Calu3 (cell line): Measurements from ENCODE around the gene SLC35F6. TPM values are rescaled to one million over a fixed set of nuclear protein-coding genes. Genes with fewer than 3 reads are reported as not detected.
A peak's percentile ranks its signal among the peaks of the same experiment; 100 is the strongest.
"Not testable (repeated sequence)": the region's sequence is repeated elsewhere in the genome, so short reads cannot be mapped to it uniquely, and the experiment has no call there.

ENCODE experiments used
- BruUV-seq: library from RNA; stranded (reverse); fragments of 400-500 nt; replicated peaks from 2 replicates; lab custom pipeline; 2021; lab: Mats Ljungman, UMichigan
- CTCF ChIA-PET: fragments of 300-600 bp; sonication (Branson Sonifier 250); formaldehyde crosslinking; loops from one replicate; lab custom pipeline; 2022; ENCODE audit warnings: antibody characterized with exemption; lab: Charles Lee
- DNase-seq: peaks from one replicate; pipeline ENCODE4 v3.0.0; 2022
- H3K27ac Mint-ChIP-seq: one replicate; pipeline ENCODE4 v1.8.0; 2022; ENCODE audit warnings: mixed read lengths; ENCODE audit not compliant: unreplicated experiment
- H3K27me3 Mint-ChIP-seq: one replicate; pipeline ENCODE4 v1.8.0; 2022; ENCODE audit warnings: mixed read lengths; ENCODE audit not compliant: unreplicated experiment
- H3K36me3 Mint-ChIP-seq: one replicate; pipeline ENCODE4 v1.8.0; 2022; ENCODE audit warnings: mild to moderate bottlenecking, moderate library complexity, mixed read lengths; ENCODE audit not compliant: insufficient read depth, unreplicated experiment
- H3K4me1 Mint-ChIP-seq: one replicate; pipeline ENCODE4 v1.8.0; 2022; ENCODE audit warnings: mild to moderate bottlenecking, low read depth, mixed read lengths; ENCODE audit not compliant: unreplicated experiment
- H3K4me3 Mint-ChIP-seq: one replicate; pipeline ENCODE4 v1.8.0; 2022; ENCODE audit warnings: mild to moderate bottlenecking, low read depth, moderate library complexity, mixed read lengths; ENCODE audit not compliant: unreplicated experiment
- H3K9me3 Mint-ChIP-seq: one replicate; pipeline ENCODE4 v1.8.0; 2022; ENCODE audit warnings: low read depth, mixed read lengths; ENCODE audit not compliant: unreplicated experiment
- CTCF ChIP-seq: fragments of 200-600 bp; IDR thresholded peaks from one replicate; pipeline ENCODE4 v1.8.0; 2022; ENCODE audit warnings: antibody characterized with exemption; ENCODE audit not compliant: unreplicated experiment
- intact Hi-C: fragments of 100-400 bp; cut with micrococcal nuclease; formaldehyde crosslinking; loops from one replicate; pipeline ENCODE4 v1.10.0; 2022; ENCODE audit not compliant: unreplicated experiment
- total RNA-seq: library from RNA; stranded (reverse); gene quantifications from 2 replicates; pipeline ENCODE4 v1.2.3, GENCODE V29; 2022

Gene SLC35F6
- total RNA-seq, 1 experiment from 2014 or later = 36.9 TPM

GRCh38 chr2:26785431-26786206 is 21.5 kb downstream of the SLC35F6 start, which contains the start of gene CENPA:
TSS of gene CENPA (plus strand) at chr2:26786056. CDS start at chr2:26786197, 141 bp downstream.
- DNase-seq = peak; percentile 95
- H3K4me3 Mint-ChIP-seq = peak within 1 kb of the TSS; percentile 75
- intact Hi-C loops = no loop called here
- no peaks in the 10 kb centered on the region for H3K27me3 Mint-ChIP-seq
- peak within 1 kb of the TSS; percentile 85 for H3K27ac Mint-ChIP-seq
- CTCF ChIA-PET = interaction anchor here (0.6 to 1.0 kb wide), 2 partner anchors 17 to 231 kb away, joined by 3 read pairs; no protein-coding TSS in a partner anchor
- peaks cover 51% of the 10 kb centered on the region for H3K36me3 Mint-ChIP-seq
- H3K9me3 Mint-ChIP-seq = peaks cover 4% of the 10 kb centered on the region
- H3K4me1 Mint-ChIP-seq = peaks cover 27% of the 10 kb centered on the region
- BruUV-seq = no TSS peak
- TF ChIP-seq CTCF = peak; percentile 25

- peaks cover 27% of the 10 kb centered on the region for H3K4me1 Mint-ChIP-seq
Measured at GRCh38 chr2:26786207-26787028, 22.3 kb downstream of the SLC35F6 start.

GRCh38 chr2:26792720-26793119 is 28.6 kb downstream of the SLC35F6 start:
- CTCF ChIA-PET = no interaction called here
- peaks cover 25% of the 10 kb centered on the region for H3K4me1 Mint-ChIP-seq
- no TSS peak for BruUV-seq
- no peak overlapping the region for H3K4me3 Mint-ChIP-seq
- H3K9me3 Mint-ChIP-seq = peaks cover 4% of the 10 kb centered on the region
- no peak overlapping the region for H3K27ac Mint-ChIP-seq
- no peak for TF ChIP-seq CTCF
- no peak for DNase-seq
- no peaks in the 10 kb centered on the region for H3K27me3 Mint-ChIP-seq
- intact Hi-C loops = no loop called here
- H3K36me3 Mint-ChIP-seq = peaks cover 43% of the 10 kb centered on the region

More at GRCh38 chr2:26786207-26787028, 22.3 kb downstream of the SLC35F6 start:
- no peaks in the 10 kb centered on the region for H3K27me3 Mint-ChIP-seq
- peak overlapping the region; percentile 75 for H3K4me3 Mint-ChIP-seq
- BruUV-seq = no TSS peak
- peak; percentile 4 for TF ChIP-seq CTCF
- peaks cover 4% of the 10 kb centered on the region for H3K9me3 Mint-ChIP-seq
- intact Hi-C loops = no loop called here
- DNase-seq = peak; percentile 30
- peaks cover 43% of the 10 kb centered on the region for H3K36me3 Mint-ChIP-seq
- H3K27ac Mint-ChIP-seq = peak overlapping the region; percentile 85
- CTCF ChIA-PET = interaction anchor here (0.5 to 1.0 kb wide), 2 partner anchors 15 to 17 kb away, joined by 3 read pairs; no protein-coding TSS in a partner anchor

- no peak overlapping the region for H3K4me3 Mint-ChIP-seq
- no peak for DNase-seq
- CTCF ChIA-PET = no interaction called here
- peaks cover 4% of the 10 kb centered on the region for H3K9me3 Mint-ChIP-seq
- peaks cover 41% of the 10 kb centered on the region for H3K36me3 Mint-ChIP-seq
- no TSS peak for BruUV-seq
- no peaks in the 10 kb centered on the region for H3K27me3 Mint-ChIP-seq
- H3K4me1 Mint-ChIP-seq = peaks cover 17% of the 10 kb centered on the region
- intact Hi-C loops = no loop called here
- no peak for TF ChIP-seq CTCF
- H3K27ac Mint-ChIP-seq = no peak overlapping the region
Measured at GRCh38 chr2:26793518-26793917, 29.4 kb downstream of the SLC35F6 start.

- H3K9me3 Mint-ChIP-seq, H3K4me3 Mint-ChIP-seq, H3K4me1 Mint-ChIP-seq, BruUV-seq, H3K27ac Mint-ChIP-seq, DNase-seq, H3K27me3 Mint-ChIP-seq, intact Hi-C loops, CTCF ChIA-PET: not testable (repeated sequence)
- H3K36me3 Mint-ChIP-seq = peaks cover 38% of the 10 kb centered on the region
Measured at GRCh38 chr2:26795135-26795534, 31.1 kb downstream of the SLC35F6 start.
